OCI-M1 (cell line): ENCODE data around the gene USP16.
A peak's percentile ranks its signal among the peaks of the same experiment; 100 is the strongest.
"Not testable (repeated sequence)": the region's sequence is repeated elsewhere in the genome, so short reads cannot be mapped to it uniquely, and the experiment has no call there.

ENCODE experiments used
- DNase-seq: peaks from one replicate; lab custom pipeline; 2025; lab: John Stamatoyannopoulos, UW

Gene USP16

DNA sequence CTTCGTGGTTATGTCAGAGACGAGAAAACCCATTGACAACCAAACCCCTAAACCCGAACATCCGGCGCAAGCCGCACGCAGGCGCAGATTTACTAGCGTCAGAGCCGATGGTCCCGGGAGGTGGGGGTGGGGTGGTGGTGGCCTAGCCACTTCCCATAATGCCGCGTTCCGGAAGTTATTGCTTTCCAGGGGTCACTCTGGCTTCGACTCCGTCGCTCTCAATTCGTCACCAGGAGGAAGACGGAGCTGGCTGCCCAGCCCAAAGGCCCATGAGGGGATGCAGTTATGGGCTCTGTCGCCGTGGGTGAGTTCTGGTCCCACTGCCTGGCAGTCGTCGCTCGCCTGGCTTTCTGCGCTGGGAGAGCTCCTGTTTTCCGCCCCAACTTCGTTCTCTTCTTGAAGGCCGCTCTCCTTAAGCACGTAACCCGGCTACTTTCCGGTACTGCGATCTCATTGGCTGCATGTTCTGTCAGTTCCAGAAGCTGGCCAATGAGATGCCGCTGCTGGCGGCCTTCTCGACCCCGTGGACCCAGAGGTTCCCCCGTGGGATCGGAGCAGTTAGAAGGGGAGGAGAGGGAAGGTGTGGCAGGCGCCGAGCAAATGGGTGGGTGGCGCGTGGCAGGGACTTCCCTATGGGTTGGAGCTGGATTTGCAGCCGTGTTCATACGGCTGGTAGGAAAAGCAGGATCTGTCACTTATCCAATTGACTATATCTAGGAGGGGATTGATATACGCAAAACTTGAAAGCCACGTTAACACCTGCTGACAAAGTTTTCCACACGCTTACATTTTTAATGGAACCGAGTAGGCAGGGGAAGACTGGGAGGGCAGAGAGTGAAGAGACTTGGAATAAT lies at the start of gene USP16:
Gene USP16 (plus strand): TSS at position 195 of the 854 bp plus-strand sequence. CDS start 3,246 bp downstream, outside the sequence.
- DNase-seq, result peak; percentile 97

DNA sequence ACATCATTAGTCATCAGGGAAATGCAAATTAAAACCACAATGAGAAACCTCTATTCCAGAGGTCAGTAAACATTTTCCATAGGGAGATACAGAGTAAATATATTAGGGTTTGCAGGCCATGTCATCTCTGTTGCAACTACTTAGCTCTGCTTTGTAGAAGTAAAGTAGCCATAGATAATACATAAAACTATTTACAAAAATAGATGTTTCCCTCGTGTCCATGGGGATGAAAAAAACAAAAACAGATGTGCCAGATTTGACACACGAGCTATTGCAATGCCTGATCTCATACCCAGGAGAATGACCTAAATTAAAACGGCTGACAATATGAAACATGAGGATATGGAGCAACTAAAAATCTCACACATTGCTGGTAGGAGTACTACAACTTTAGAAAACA lies 49.1 kb upstream of the USP16 start:
- no peak for DNase-seq

DNA sequence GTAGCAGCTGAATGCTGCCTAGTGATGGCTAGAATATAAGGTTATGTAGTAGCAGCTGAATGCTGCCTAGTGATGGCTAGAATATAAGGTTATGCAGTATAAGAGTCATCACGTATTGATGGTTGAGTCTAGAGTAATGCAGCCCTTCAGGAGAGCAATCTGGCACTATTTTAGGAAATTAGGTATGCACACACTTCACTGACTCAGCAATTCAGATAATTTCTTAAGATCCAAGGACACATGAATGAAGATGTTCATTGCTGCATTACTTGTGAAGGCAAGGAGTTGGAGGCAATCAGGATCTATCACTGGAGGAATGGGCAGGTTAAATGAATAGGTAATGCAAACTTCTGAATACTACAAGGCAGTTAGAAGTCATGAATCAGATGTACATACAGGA lies 45.4 kb upstream of the USP16 start:
- DNase-seq, result no peak

DNA sequence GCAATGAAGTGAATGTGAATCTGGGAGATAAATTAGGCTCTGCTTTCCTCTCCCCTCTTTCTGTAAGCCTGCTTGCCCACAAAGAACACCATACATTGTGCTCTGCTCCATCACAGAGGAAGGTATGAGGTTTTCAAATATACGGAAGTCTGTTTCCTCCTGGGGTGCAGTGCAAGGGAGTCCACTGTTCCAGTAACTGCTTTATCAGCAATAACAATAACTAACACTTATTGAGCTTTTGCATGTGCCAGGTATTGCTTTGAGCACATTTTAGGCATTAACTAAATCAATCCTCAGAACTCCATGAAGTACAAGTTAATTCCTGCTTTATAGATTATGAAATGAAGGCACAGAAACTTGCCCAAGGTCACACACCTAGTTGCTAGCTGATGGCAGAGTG lies 41.8 kb upstream of the USP16 start:
- DNase-seq, result no peak

DNA sequence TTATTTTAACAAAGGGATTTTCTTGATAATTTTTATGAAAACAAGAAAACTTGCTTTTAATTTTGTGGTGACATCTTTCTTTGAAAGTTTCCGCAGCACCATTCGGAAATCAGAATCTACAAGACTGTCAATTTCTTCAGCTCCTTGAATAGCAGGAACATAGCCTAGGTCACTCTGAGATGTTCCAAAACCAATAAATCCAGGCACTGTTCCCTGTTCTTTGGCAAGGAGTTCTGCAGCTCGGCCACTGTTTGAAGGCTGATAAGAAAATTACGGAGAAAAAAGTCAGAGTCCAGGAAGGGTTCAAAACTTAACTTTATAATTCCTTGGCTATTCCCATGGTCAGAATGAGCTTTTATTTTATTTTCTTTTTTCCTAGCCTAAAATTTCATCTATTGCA lies 37.8 kb upstream of the USP16 start:
- no peak for DNase-seq

DNA sequence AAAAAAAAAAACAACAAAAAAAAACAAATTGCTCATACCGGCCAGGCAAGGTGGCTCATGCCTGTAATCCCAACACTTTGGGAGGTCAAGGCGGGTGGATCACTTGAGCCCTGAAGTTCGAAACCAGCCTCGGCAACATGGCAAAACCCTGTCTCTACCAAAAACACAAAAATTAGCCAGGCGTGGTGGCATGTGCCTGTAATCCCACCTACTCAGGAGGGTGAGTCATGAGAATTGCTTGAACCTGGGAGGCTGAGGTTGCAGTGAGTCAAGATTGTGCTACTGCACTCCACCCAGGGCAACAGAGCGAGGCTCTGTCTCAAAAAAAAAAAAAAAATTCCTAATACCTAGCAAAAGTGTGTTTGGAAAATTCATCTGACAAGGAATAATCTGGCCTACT lies 36.3 kb upstream of the USP16 start:
- DNase-seq, result not testable (repeated sequence)

DNA sequence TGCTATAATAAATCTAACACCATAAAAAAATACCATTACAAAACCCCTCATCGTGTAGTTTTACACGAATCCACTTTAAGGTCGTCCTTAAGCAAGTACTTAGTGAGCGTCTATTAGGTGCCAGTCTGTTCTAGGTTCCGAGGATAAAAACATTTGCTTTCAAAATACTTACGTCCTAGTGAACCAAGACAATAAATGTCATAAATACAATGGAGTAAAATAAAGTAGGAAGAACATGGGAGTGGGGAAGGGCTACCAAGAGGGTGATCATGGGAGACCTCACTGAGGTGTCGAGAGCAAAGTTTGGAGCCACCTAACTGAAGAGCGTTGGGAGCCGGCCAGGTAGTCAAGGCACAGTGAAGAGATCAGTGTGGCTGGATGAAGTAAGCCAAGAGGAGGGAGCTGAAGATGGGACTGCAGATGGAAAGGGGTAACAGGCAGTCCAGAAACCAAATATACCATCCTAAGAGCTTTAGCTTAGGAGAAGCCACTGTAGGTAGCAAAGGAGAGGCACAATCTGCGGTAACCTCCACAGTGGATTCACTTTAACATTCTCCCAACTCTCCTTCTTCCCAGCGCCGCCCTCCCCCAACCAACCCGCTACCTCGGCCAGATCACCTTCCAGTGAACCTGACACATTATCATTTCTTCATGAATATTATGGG lies 32.5 kb upstream of the USP16 start:
- DNase-seq, result peak; percentile 65

DNA sequence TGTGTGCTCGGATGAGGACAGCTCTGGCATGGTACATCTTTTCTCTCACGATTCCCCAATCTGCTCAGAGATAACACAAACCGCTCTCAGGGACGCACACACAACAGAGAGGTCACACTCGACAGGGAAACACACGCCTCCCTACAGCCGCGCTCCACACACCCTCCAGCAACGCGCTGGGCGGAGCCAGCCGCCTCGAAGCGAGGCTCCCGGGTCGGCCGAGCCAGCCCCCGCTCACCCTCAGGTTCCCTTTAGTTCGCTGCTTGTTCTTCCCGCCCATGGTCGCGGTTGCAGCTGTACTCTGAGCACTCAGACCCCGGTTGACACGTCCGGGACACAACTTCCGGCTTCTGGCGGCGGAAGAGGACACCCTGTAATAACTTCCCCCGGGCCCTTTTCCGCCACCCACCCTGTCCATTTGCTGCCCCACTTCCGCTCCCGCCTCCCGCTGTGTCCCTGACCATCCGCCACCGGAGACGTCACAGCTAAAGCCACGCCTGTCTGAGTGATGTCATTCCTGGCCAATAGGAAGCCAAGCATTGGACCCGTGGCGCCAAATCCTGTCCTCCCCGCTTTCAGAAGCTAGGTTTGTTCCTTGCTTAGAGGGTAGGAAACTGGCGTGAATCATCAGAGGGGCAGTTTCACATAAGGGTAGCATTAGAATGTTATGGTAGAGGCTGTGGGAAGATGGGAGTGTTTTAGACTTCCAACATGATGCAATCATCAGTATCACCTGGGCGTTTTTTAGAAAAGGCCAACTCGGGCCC lies 31.8 kb upstream of the USP16 start, which contains the start of gene LTN1:
Gene LTN1 (minus strand): TSS at position 352 of the 767 bp plus-strand sequence. CDS start 72 bp downstream, at position 280.
- peak; percentile 99 for DNase-seq

DNA sequence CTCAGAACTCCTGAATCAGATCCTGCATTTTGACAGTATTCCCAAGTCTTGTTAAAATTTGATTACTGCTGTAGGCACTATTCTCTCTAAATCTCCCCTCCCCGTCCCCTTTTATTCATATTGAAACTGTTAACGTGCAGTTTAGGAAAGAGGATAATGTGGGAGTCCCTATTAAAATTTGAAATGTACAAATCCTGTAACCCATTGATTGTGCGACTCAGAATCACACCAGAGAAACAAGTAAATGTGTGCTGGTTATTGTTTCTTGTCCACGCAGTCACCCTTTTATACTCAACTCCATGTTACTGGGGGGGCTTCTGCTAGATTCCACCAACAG lies 31.2 kb upstream of the USP16 start:
- no peak for DNase-seq

DNA sequence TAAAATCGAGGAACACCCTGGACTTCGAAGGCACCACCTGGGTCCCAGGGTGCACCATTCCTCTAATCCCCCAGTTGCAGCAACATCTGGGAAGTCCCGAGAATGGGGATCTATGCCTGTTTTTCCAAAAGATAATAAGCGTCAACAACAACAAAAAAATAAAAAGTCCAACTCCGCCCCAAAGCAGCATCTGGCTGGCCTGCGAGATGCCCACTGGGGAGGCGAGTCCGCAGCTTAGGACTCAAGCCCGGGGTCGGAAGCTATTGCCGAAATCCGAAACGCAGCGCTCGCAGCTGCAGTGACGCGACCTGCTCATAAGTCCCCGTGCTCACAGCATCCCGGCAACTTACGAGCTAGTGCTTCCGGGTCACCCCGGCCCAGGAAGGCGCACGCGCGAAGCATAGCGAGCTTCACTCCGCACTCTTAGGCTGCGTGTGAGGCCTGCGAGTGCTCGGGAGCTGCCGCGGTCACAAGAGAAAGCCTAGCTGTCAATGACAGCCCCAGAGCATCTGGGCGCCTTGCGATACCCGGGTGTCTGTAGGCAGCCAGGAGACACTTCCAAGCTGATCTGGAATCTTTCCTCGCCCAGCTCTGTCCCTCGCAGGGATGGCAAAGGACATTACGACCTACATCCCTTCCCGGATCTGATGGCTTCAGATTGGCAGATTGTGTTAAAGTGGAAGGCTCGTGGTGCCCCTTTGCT lies 21.9 kb upstream of the USP16 start:
- DNase-seq, result peak; percentile 98

DNA sequence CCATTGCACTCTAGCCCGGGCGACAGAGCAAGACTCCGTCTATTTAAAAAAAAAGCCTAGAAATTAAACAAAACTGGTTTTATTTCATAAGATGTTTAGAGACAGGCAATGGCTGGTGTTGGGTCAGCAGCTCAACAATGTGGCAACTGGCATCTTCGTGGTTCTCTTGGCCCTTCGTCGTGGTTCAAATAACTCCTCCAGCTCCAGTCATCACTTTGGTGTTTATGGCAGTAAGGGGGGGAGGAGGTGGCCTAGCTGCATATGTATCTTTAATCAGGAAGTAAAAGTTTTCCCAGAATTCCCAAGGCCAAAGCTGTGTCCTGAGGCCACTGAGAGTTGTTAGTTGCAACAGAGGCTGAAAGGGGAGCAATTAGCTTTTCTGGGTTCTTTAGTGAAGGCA lies 18.8 kb upstream of the USP16 start:
- peak; percentile 15 for DNase-seq

DNA sequence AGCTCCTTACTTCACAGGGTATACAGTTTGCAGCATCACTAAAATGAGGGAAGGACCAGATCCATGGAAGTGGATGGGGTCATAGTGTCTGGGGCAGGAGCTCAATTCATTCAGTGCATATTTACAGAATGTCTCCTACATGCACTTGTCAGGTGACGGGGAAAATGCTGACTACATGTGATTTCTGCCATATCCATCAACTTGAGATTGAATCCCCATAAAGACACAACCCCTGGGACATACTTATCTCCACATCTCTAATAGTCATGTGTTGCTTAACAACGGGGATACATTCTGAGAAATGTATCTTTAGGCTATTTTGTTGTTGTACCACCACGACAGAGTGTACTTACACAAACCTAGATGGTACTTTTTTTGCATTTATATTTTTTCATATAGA lies 17.3 kb upstream of the USP16 start:
- no peak for DNase-seq

DNA sequence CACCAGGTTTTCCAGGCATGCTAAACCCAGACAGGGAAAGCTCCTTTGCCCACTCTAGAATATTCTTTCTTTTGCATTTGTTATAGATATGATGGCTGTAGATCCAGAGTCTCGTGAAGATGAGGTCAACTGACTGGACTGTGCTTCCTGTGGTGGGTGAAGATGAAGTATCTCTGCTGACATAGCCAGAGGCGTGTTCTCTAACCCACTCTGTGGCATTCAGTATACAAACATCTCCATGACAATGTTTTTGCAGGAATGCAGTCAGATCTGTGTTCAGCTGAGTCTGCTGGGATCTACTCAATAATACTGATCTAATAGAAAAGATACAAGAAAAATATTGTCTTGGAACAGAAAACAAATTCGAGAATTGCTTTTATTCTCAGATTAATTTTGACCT lies 16.7 kb upstream of the USP16 start:
- no peak for DNase-seq

DNA sequence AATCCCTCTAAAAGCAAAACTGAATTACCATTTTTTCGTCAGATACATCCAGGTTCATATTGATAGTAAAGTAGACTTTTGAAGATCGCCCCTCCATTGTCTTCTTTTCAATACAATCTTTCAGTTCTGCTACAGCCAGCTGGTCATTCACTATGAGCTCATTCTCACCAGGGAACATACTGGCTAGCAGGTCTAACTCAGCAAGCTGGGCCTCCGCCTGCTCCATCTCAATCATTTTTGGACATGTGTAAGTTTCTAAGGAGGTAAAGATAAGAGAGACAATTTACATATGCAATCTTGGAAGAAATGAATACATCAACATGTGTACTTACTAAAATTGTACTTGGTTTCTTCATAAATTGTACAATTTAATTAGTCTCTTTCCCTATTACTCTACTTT lies 16.1 kb upstream of the USP16 start:
- DNase-seq, result no peak

DNA sequence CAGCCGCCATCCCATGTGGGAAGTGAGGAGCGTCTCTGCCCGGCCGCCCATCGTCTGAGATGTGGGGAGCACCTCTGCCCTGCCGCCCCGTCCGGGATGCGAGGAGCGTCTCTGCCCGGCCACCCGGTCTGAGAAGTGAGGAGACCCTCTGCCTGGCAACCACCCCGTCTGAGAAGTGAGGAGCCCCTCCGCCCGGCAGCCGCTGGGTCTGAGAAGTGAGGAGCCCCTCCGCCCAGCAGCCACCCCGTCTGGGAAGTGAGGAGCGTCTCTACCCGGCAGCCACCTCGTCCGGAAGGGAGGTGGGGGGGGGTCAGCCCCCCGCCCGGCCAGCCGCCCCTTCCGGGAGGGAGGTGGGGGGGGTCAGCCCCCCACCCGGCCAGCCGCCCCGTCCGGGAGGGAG lies 13.2 kb upstream of the USP16 start:
- not testable (repeated sequence) for DNase-seq

DNA sequence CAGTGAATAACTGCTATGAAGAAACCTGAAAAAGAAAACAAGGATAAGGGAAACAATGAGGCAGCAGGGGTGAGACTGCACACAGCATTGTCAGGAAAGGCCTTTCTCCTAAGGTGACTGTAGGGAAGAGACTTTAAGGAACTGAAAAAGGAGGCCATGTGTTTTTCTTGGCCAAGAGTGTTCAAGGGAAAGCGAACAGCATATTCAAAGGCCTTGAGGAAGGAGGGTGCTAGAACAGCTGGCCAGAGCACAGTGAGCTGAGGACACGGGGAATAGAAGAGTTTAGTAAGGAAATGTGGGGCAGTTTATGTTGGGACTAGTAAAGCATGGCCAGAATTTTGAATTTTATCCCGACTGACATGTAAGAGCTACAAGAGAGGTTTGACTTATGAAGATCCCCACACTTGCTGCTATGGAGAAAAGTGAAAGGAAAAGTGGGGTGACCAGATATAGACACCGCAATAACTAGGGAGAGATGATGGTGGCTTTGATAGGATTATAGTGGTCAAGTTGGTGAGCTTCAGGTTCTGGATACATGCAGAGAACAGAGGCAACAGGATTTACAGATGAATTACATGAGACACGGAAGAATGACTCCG lies 6.7 kb upstream of the USP16 start:
- DNase-seq, result peak; percentile 68

DNA sequence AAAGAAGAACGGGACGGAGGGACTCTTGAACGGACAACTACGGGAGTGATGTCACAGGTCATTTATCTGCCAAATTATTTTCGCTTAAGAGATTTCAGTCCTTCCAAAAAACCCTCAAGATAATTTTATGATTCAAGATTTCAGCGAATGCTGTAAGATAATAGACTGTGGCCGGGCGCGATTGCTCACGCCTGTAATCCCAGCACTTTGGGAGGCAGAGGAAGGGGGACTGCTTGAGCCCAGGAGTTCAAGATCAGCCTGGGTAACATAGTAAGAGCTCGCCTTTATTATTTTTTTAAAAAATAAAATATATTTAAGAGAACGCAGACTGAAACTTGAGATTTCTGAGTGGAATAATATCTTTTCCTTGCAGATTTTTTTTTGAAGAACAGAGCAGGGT lies 5.9 kb upstream of the USP16 start:
- peak; percentile 57 for DNase-seq

DNA sequence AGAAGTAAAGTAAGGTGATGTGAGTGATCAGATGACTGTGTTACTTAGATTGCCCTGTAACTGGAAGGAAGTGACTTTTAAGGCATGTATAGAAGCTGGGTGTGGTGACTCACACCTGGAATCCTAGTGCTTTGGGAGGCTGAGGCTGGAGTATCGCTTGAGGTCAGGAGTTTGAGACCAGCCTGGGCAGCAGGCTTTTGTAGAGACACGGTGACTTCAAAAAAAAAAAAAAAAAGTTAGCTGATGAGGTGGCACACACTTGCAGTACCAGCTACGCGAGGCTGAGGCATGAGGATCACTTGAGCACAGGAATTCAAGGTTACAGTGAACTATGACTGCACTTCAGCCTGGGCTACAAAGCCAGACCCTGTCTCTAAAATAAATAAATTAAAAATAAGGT lies 2.3 kb upstream of the USP16 start:
- DNase-seq, result no peak

DNA sequence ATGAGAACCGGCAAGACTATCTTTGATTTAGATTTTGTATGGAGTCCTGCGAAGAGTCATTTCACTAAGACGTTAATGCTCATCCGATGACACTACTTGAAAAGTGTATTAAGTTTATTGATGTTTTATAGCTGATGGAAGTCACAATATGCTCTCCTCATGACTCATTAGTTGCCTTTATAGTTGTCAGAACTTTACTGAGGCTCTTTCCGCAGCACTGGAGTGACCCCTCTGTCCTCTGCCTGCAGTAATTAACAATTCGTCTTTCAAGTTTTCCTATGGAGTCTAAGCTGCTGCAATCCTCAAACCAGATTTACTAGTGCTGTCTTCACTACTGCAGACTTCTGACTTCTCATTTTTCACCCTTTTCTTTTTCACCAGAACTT lies 853 bp downstream of the USP16 start:
- DNase-seq, result peak; percentile 47

DNA sequence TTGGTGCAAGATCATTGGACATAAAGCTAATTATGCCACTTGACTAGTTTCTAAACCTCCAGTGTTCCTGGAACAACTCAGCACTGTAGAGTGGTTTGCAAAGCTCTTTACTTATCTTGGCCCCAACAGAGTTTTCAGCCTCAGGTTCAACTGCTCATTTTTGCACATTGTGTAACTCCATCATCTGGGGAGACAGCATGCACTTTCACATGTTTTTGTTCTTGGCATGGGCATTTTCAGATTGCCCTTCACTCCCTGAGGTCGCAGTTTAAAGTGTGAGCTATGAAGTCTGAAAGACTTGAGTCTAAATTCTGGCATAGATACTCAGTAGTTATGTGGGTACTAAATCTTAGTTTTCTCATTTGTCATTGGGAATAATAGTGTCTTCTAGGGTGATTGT lies 5.1 kb downstream of the USP16 start:
- no peak for DNase-seq

DNA sequence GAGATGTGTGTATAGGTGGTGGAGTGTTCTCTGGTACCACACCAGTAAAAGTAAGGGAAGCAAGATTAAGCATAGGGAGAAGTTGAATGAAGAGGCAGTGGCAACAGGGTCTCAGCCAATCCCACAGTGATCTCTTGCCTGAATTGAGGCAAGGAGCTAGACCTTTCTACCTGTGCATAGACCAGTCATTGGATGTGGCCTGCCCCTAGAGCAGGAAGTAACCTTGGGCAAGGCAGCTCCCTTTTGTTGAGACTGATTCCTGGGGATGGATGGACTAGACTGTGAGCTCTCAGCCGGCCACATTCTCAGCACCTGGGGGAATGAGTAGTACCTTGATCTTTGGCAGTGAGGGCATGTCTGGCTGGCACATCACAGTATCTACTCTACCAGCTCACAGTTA lies 6.4 kb downstream of the USP16 start:
- DNase-seq, result no peak

DNA sequence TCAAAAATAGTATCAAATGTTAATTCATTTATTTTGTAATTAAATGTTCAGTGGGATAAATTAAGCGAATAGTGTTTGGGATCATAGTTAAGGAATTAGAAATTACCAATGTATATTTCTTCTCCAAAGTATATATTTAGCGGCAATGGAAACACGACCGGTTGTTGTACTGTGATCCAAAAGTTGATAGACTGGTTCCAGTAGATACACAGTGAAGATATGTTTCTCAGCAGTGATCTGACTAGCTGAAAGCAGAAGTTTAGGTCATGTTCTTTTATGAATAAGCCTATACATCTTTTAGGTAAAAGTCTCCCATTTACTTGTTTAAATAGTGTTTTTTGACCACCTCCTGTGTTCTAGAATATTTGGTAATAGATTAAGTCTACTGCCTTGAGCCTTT lies 8.8 kb downstream of the USP16 start:
- no peak for DNase-seq
